ENCODE data around the gene CALR.

- no peak for TF ChIP-seq CHD2 (IDR thresholded peaks at IDR 0.05; ENCODE audit: low read length, partially characterized antibody)
- no peak for TF ChIP-seq NRF1 (IDR thresholded peaks at IDR 0.05; ENCODE audit: low read depth, low read length)
- TF ChIP-seq CTCF (IDR thresholded peaks at IDR 0.05), result no peak
- TF ChIP-seq RFX5 (IDR thresholded peaks at IDR 0.05; ENCODE audit: low read length), result no peak
- no peak for TF ChIP-seq RAD21 (IDR thresholded peaks at IDR 0.05; ENCODE audit: low read length)
- no peak for TF ChIP-seq RCOR1 (IDR thresholded peaks at IDR 0.05; ENCODE audit: low read length)
- no peak for TF ChIP-seq EZH2phosphoT487 (IDR thresholded peaks at IDR 0.05; ENCODE audit: borderline replicate concordance, low read depth)
- TF ChIP-seq MAX (IDR thresholded peaks at IDR 0.05; ENCODE audit: low read depth), result no peak
- TF ChIP-seq POLR2AphosphoS5 (IDR thresholded peaks at IDR 0.05; ENCODE audit: low read depth, low read length), result no peak
Measured at GRCh38 chr19:12947702-12948611, 9.5 kb downstream of the CALR start.

All from SK-N-SH (cell line).